IMR-90 (cell line): ENCODE results near the gene DIP2C. TPM values are rescaled to one million over a fixed set of nuclear protein-coding genes. Genes with fewer than 3 reads are reported as not detected.

ENCODE experiments used
- ATAC-seq: fragments of 200-7000 bp; cut with Tn5 transposase; 2 replicates; pipeline ENCODE4 v1.9.1; 2020; ENCODE audit warnings: low read depth, mild to moderate bottlenecking, moderate library complexity
- BruUV-seq: library from RNA; stranded (reverse); fragments of 400-500 nt; replicated peaks from 2 replicates; lab custom pipeline; 2021; lab: Mats Ljungman, UMichigan
- CTCF ChIA-PET: fragments of 300-600 bp; formaldehyde crosslinking; extraction: SDS; loops from one replicate; lab custom pipeline; 2021; ENCODE audit warnings: antibody characterized with exemption; lab: Yijun Ruan, JAX
- POLR2A ChIA-PET: fragments of 300-600 bp; sonication (Branson Sonifier 250); formaldehyde crosslinking; loops from one replicate; lab custom pipeline; 2022; ENCODE audit warnings: antibody characterized with exemption; ENCODE audit not compliant: unreplicated experiment; lab: Charles Lee
- DNase-seq: peaks from one replicate; pipeline ENCODE4 v3.0.0; 2013
- H2AFZ ChIP-seq: replicated peaks from 2 replicates; pipeline ENCODE3; 2013; ENCODE audit warnings: low read length, mild to moderate bottlenecking; ENCODE audit not compliant: poor library complexity
- H2AK5ac ChIP-seq: 2 replicates; pipeline ENCODE4 v1.6.1; 2013; ENCODE audit warnings: low read depth, low read length, inconsistent platforms
- H2AK9ac ChIP-seq: replicated peaks from 2 replicates; pipeline ENCODE3; 2013; ENCODE audit warnings: mild to moderate bottlenecking, low read depth, low read length, moderate library complexity; ENCODE audit not compliant: poor library complexity
- H2BK120ac ChIP-seq: 2 replicates; pipeline ENCODE4 v1.6.1; 2013; ENCODE audit warnings: low read depth, low read length, inconsistent platforms
- H2BK15ac ChIP-seq: 3 replicates; pipeline ENCODE4 v1.6.1; 2013; ENCODE audit warnings: low read depth, low read length, inconsistent platforms
- H2BK20ac ChIP-seq: 2 replicates; pipeline ENCODE4 v1.6.1; 2013; ENCODE audit warnings: low read depth, mild to moderate bottlenecking, inconsistent platforms, low read length, moderate library complexity
- H2BK5ac ChIP-seq: 2 replicates; pipeline ENCODE4 v1.6.1; 2013; ENCODE audit warnings: mild to moderate bottlenecking, low read depth, low read length, inconsistent platforms; ENCODE audit not compliant: poor library complexity, severe bottlenecking
- H3K14ac ChIP-seq: replicated peaks from 2 replicates; pipeline ENCODE4 v1.6.1; 2013; ENCODE audit warnings: low read depth, low read length, inconsistent platforms
- H3K18ac ChIP-seq: 2 replicates; pipeline ENCODE4 v1.6.1; 2013; ENCODE audit warnings: low read depth, low read length, control low read depth
- H3K23ac ChIP-seq: 2 replicates; pipeline ENCODE4 v1.6.1; 2013; ENCODE audit warnings: low read depth, low read length, inconsistent platforms
- H3K27ac ChIP-seq: 2 replicates; pipeline ENCODE4 v1.5.1; 2013; ENCODE audit warnings: mild to moderate bottlenecking, control low read depth, low read length; ENCODE audit not compliant: insufficient read depth
- H3K27me3 ChIP-seq: 2 replicates; pipeline ENCODE4 v1.6.1; 2013; ENCODE audit warnings: low read length; ENCODE audit not compliant: control insufficient read depth, insufficient read depth
- H3K36me3 ChIP-seq: 2 replicates; pipeline ENCODE4 v1.6.1; 2013; ENCODE audit warnings: low read length, mixed read lengths; ENCODE audit not compliant: control insufficient read depth, insufficient read depth
- H3K4ac ChIP-seq: 2 replicates; pipeline ENCODE4 v1.6.1; 2013; ENCODE audit warnings: low read depth, low read length, inconsistent platforms
- H3K4me1 ChIP-seq: 2 replicates; pipeline ENCODE4 v1.6.1; 2013; ENCODE audit warnings: low read length, mixed read lengths; ENCODE audit not compliant: control insufficient read depth, insufficient read depth
- H3K4me2 ChIP-seq: 2 replicates; pipeline ENCODE4 v1.6.1; 2013; ENCODE audit warnings: low read depth, mild to moderate bottlenecking, control low read depth, low read length, moderate library complexity
- H3K4me3 ChIP-seq: 2 replicates; pipeline ENCODE4 v1.5.1; 2013; ENCODE audit warnings: low read depth, mild to moderate bottlenecking, control low read depth, low read length, moderate library complexity; ENCODE audit not compliant: insufficient read depth
- H3K56ac ChIP-seq: 2 replicates; pipeline ENCODE4 v1.6.1; 2013; ENCODE audit warnings: low read length, inconsistent platforms; ENCODE audit not compliant: insufficient read depth; ENCODE audit errors: extremely low read depth
- H3K79me1 ChIP-seq, 2 experiments: 2 replicates each; pipeline ENCODE4 v1.6.1; 2013; ENCODE audit warnings: low read length in 2 of 2, inconsistent platforms in 1 of 2, low read depth in 1 of 2
- H3K9ac ChIP-seq: 2 replicates; pipeline ENCODE4 v1.6.1; 2013; ENCODE audit warnings: low read depth, low read length, control low read depth
- H3K9me1 ChIP-seq: 2 replicates; pipeline ENCODE4 v1.6.1; 2013; ENCODE audit warnings: low read length, inconsistent platforms; ENCODE audit not compliant: insufficient read depth
- H3K9me3 ChIP-seq: 2 replicates; pipeline ENCODE4 v1.6.1; 2013; ENCODE audit warnings: low read length; ENCODE audit not compliant: control insufficient read depth, insufficient read depth
- H4K20me1 ChIP-seq: 2 replicates; pipeline ENCODE4 v1.6.1; 2013; ENCODE audit warnings: low read length, inconsistent platforms; ENCODE audit not compliant: insufficient read depth
- H4K5ac ChIP-seq: 2 replicates; pipeline ENCODE4 v1.6.1; 2013; ENCODE audit warnings: mild to moderate bottlenecking, low read depth, low read length, control low read depth
- H4K8ac ChIP-seq, 2 experiments: 2 replicates each; pipeline ENCODE4 v1.6.1; 2013; ENCODE audit warnings: low read depth in 2 of 2, low read length in 2 of 2, control low read depth in 1 of 2, inconsistent platforms in 1 of 2
- H4K91ac ChIP-seq: 2 replicates; pipeline ENCODE4 v1.6.1; 2013; ENCODE audit warnings: low read depth, low read length, inconsistent platforms; ENCODE audit not compliant: insufficient read depth
- BHLHE40 ChIP-seq: fragments of 150-350 bp; IDR thresholded peaks from 2 replicates; pipeline ENCODE4 v1.6.1; 2016; ENCODE audit warnings: mild to moderate bottlenecking, low read depth, low read length
- CEBPB ChIP-seq: IDR thresholded peaks from 2 replicates; pipeline ENCODE4 v1.6.1; 2012; ENCODE audit warnings: low read depth, low read length, improper control_type of control experiment
- CHD1 ChIP-seq: IDR thresholded peaks from 2 replicates; pipeline ENCODE4 v1.6.1; 2012; ENCODE audit warnings: low read depth, low read length, improper control_type of control experiment
- FOS ChIP-seq: fragments of 150-350 bp; IDR thresholded peaks from 2 replicates; pipeline ENCODE4 v1.6.1; 2016; ENCODE audit warnings: low read depth, low read length
- MAFK ChIP-seq: IDR thresholded peaks from 2 replicates; pipeline ENCODE4 v1.6.1; 2012; ENCODE audit warnings: low read depth, low read length, improper control_type of control experiment
- MAZ ChIP-seq: IDR thresholded peaks from 2 replicates; pipeline ENCODE4 v1.6.1; 2012; ENCODE audit warnings: low read depth, mild to moderate bottlenecking, low read length, improper control_type of control experiment, moderate library complexity, borderline replicate concordance
- MXI1 ChIP-seq: IDR thresholded peaks from 2 replicates; pipeline ENCODE4 v1.6.1; 2012; ENCODE audit warnings: low read depth, mild to moderate bottlenecking, low read length, moderate library complexity, borderline replicate concordance
- NFE2L2 ChIP-seq: fragments of 150-350 bp; IDR thresholded peaks from 2 replicates; pipeline ENCODE4 v1.6.1; 2016; ENCODE audit warnings: low read depth, mild to moderate bottlenecking, low read length
- POLR2A ChIP-seq: IDR thresholded peaks from 2 replicates; pipeline ENCODE4 v1.6.1; 2012; ENCODE audit warnings: mild to moderate bottlenecking, low read depth, low read length
- RAD21 ChIP-seq: IDR thresholded peaks from 2 replicates; pipeline ENCODE4 v1.6.1; 2012; ENCODE audit warnings: low read length, improper control_type of control experiment
- RCOR1 ChIP-seq: IDR thresholded peaks from 2 replicates; pipeline ENCODE4 v1.6.1; 2012; ENCODE audit warnings: mild to moderate bottlenecking, low read length, improper control_type of control experiment; ENCODE audit not compliant: insufficient replicate concordance
- SMC3 ChIP-seq: fragments of 150-350 bp; IDR thresholded peaks from 2 replicates; pipeline ENCODE4 v1.6.1; 2016; ENCODE audit warnings: low read depth, mild to moderate bottlenecking, antibody characterized with exemption, low read length, moderate library complexity
- WGBS, 2 experiments: methylation state at CpG; one replicate each; pipeline versions ENCODE4 v1.1.5 to v1.1.7; 2013; ENCODE audit warnings: missing lambda C conversion rate in 2 of 2; ENCODE audit not compliant: insufficient read length in 1 of 2; ENCODE audit errors: extremely low coverage in 2 of 2; 5-methylcytosine and 5-hydroxymethylcytosine counted together
- dilution Hi-C: fragments of 300-500 bp; cut with HindIII; formaldehyde crosslinking; loops from one replicate; pipeline ENCODE4 v1.14.3; 2018; ENCODE audit warnings: low sequenced_read_pairs; ENCODE audit not compliant: unreplicated experiment
- in situ Hi-C: fragments of 300-500 bp; cut with MboI; formaldehyde crosslinking; loops from 3 replicates; pipeline ENCODE4 v1.14.3; 2019; ENCODE audit warnings: low sequenced_read_pairs, inconsistent platforms, mixed read lengths
- intact Hi-C: fragments of 100-400 bp; cut with micrococcal nuclease; formaldehyde crosslinking; loops from 2 replicates; pipeline ENCODE4 v1.10.0; 2022
- polyA plus RNA-seq, 3 experiments: library from polyadenylated mRNA; depleted of rRNA; stranded (reverse); fragments of >200 nt; gene quantifications; 2 replicates each; pipeline ENCODE4 v1.2.3, GENCODE V29; 2012; ENCODE audit warnings: low replicate concordance in 1 of 3
- total RNA-seq: library from RNA; depleted of rRNA; stranded (reverse); fragments of >200 nt; gene quantifications from 2 replicates; pipeline ENCODE4 v1.2.3, GENCODE V29; 2012
- TF ChIP-seq, protein P1 (sequence below): fragments of 150-350 bp; IDR thresholded peaks from 2 replicates; pipeline ENCODE4 v1.6.1; 2017; ENCODE audit warnings: mild to moderate bottlenecking, antibody characterized with exemption, low read length, low read depth
- TF ChIP-seq, protein P2 (sequence below): fragments of 150-350 bp; IDR thresholded peaks from 2 replicates; pipeline ENCODE4 v1.6.1; 2016; ENCODE audit warnings: low read depth, mild to moderate bottlenecking, low read length, moderate library complexity, borderline replicate concordance

DIP2C gene
- total and polyA plus RNA-seq, 2 of the 4 experiments (the other 2 are of a cell fraction) = 8.6 to 17.3 TPM

- peak overlapping the region; percentile 69; the same call in 1 of the 2 replicates for H2BK20ac ChIP-seq
- H2AK5ac ChIP-seq = peak overlapping the region; percentile 94
- peak overlapping the region; percentile 8 to 57; a peak in 3 of 4 replicates for H4K8ac ChIP-seq
- in situ Hi-C loops = no loop called here
- H3K14ac ChIP-seq = peak overlapping the region; percentile 5; the same call in 1 of the 2 replicates
- peak overlapping the region; percentile 64; the same call in 1 of the 2 replicates for H3K4me2 ChIP-seq
- BruUV-seq = no TSS peak
- peak overlapping the region; percentile 11; the same call in 1 of the 2 replicates for H3K27ac ChIP-seq
- H3K4me1 ChIP-seq = peaks cover 23% of the 10 kb centered on the region
- H3K18ac ChIP-seq = 0 out of 2 replicates have a peak overlapping the region, but pooled peaks have one; percentile 30
- no peak overlapping the region for H3K56ac ChIP-seq
- CTCF ChIA-PET = interaction anchor here (0.8 kb wide), 1 partner anchor 11 kb away, joined by 3 read pairs; no protein-coding TSS in a partner anchor
- DNase-seq = no peak
- H2BK5ac ChIP-seq = peak overlapping the region; percentile 97
- no CpG with 5 or more reads among the region's 4 CpGs for WGBS, 2 experiments
- peaks cover 83% of the 10 kb centered on the region for H4K20me1 ChIP-seq
- TF ChIP-seq RCOR1 (no peak), MAZ (no peak), BHLHE40 (no peak), SMC3 (no peak), CHD1 (no peak), POLR2A (no peak), FOS (no peak), MAFK (no peak), CEBPB (no peak), NFE2L2 (no peak), RAD21 (no peak), MXI1 (no peak)
- TF ChIP-seq, protein P1, sequence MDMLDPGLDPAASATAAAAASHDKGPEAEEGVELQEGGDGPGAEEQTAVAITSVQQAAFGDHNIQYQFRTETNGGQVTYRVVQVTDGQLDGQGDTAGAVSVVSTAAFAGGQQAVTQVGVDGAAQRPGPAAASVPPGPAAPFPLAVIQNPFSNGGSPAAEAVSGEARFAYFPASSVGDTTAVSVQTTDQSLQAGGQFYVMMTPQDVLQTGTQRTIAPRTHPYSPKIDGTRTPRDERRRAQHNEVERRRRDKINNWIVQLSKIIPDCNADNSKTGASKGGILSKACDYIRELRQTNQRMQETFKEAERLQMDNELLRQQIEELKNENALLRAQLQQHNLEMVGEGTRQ = no peak
- TF ChIP-seq, protein P2, sequence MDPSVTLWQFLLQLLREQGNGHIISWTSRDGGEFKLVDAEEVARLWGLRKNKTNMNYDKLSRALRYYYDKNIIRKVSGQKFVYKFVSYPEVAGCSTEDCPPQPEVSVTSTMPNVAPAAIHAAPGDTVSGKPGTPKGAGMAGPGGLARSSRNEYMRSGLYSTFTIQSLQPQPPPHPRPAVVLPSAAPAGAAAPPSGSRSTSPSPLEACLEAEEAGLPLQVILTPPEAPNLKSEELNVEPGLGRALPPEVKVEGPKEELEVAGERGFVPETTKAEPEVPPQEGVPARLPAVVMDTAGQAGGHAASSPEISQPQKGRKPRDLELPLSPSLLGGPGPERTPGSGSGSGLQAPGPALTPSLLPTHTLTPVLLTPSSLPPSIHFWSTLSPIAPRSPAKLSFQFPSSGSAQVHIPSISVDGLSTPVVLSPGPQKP = no peak
- H2AK9ac ChIP-seq = no peak overlapping the region
- ATAC-seq = no peak
- no peak overlapping the region for H3K4me3 ChIP-seq
- H3K9ac ChIP-seq = no peak overlapping the region
- POLR2A ChIA-PET = no interaction called here
- peak overlapping the region; percentile 51; the same call in 1 of the 2 replicates for H2BK120ac ChIP-seq
- H4K5ac ChIP-seq = peak overlapping the region; percentile 68; the same call in 1 of the 2 replicates
- no peak overlapping the region; the same call in 1 of the 2 replicates for H4K91ac ChIP-seq
- peaks cover 33 to 92% of the 10 kb centered on the region in 2 experiments for H3K79me1 ChIP-seq
- dilution Hi-C loops = no loop called here
- peaks cover 33% of the 10 kb centered on the region for H3K9me1 ChIP-seq
- H2BK15ac ChIP-seq = peak overlapping the region; percentile 41; the same call in 1 of the 3 replicates
- H3K27me3 ChIP-seq = no peaks in the 10 kb centered on the region
- 0 out of 2 replicates have a peak, but pooled peaks cover 1% of the 10 kb centered on the region for H3K36me3 ChIP-seq
- H3K9me3 ChIP-seq = peaks cover 9% of the 10 kb centered on the region
- no peak overlapping the region for H3K23ac ChIP-seq
- H2AFZ ChIP-seq = no peak overlapping the region
- peak overlapping the region; percentile 70; the same call in 1 of the 2 replicates for H3K4ac ChIP-seq
- intact Hi-C loops = no loop called here
These were observed 40.0 kb downstream of the DIP2C start for GRCh38 chr10:649445-649797.
